ENCODE data around the gene ITGB5. TPM values are rescaled to one million over a fixed set of nuclear protein-coding genes. Genes with fewer than 3 reads are reported as not detected.

ITGB5 gene
- total RNA-seq, 2 donors from 2014 or later, result 73.5 to 88.7 TPM

GRCh38 chr3:124888482-124889441 is 1.6 kb upstream of the ITGB5 start:
- peaks cover 6% of the 10 kb centered on the region for H3K4me1 ChIP-seq
- H3K9me3 ChIP-seq, result no peaks in the 10 kb centered on the region
- no peak overlapping the region for H3K27ac ChIP-seq
- TF ChIP-seq CTCF (IDR thresholded peaks at IDR 0.05) (no peak), POLR2A (IDR thresholded peaks at IDR 0.05) (no peak)
- DNase-seq (no peak), ATAC-seq (no peak)
- no peak overlapping the region for H3K4me3 ChIP-seq
- 75 to 76% methylated on average over 8 of the region's 8 CpGs for WGBS, 2 donors
- no peaks in the 10 kb centered on the region for H3K27me3 ChIP-seq
- no peaks in the 10 kb centered on the region for H3K36me3 ChIP-seq (replicated peaks in 1 of 2; ENCODE audit: insufficient read depth in 1 of 2, low read depth in 2 of 2)
- intact Hi-C loops (cut with DNase I), result no loop called here

GRCh38 chr3:124887932-124888298 is 750 bp upstream of the ITGB5 start:
- Histone ChIP-seq H3K27me3 (no peaks in the 10 kb centered on the region), H3K4me1 (peaks cover 6% of the 10 kb centered on the region), H3K27ac (peak overlapping the region in 2 of 4 donors; percentile 84 to 88), H3K4me3 (no peak overlapping the region), H3K36me3 (replicated peaks in 1 of 2; ENCODE audit: insufficient read depth in 1 of 2, low read depth in 2 of 2) (no peaks in the 10 kb centered on the region), H3K9me3 (no peaks in the 10 kb centered on the region)
- 83 to 85% methylated on average over 11 of the region's 11 CpGs for WGBS, 2 donors
- no peak for DNase-seq
- no peak for ATAC-seq
- TF ChIP-seq CTCF (IDR thresholded peaks at IDR 0.05), result no peak
- no peak for TF ChIP-seq POLR2A (IDR thresholded peaks at IDR 0.05)
- intact Hi-C loops (cut with DNase I), result no loop called here

- 1% methylated on average over 85 of the region's 87 CpGs; no CpG with 5 or more reads in 1 of the 2 donors for WGBS, 2 donors
- peak; percentile 14 to 44 (median 30) for TF ChIP-seq POLR2A (IDR thresholded peaks at IDR 0.05)
- TF ChIP-seq CTCF (IDR thresholded peaks at IDR 0.05), result no peak
- Histone ChIP-seq H3K4me3 (peak overlapping the region; percentile 20 to 42), H3K27me3 (no peaks in the 10 kb centered on the region), H3K27ac (peak overlapping the region; percentile 33 to 92 (median 86)), H3K4me1 (peaks cover 6% of the 10 kb centered on the region), H3K9me3 (no peaks in the 10 kb centered on the region), H3K36me3 (replicated peaks in 1 of 2; ENCODE audit: insufficient read depth in 1 of 2, low read depth in 2 of 2) (no peaks in the 10 kb centered on the region)
- intact Hi-C loops (cut with DNase I), result no loop called here
- ATAC-seq (peak; percentile 73), DNase-seq (peak; percentile 64 to 72 (median 70))
Observed at GRCh38 chr3:124886168-124887056, 753 bp downstream of the ITGB5 start.

- Histone ChIP-seq H3K4me3 (peak overlapping the region in 1 of 2 donors; percentile 42), H3K27me3 (no peaks in the 10 kb centered on the region), H3K4me1 (peaks cover 6% of the 10 kb centered on the region), H3K27ac (peak overlapping the region; percentile 33 to 92 (median 86)), H3K36me3 (replicated peaks in 1 of 2; ENCODE audit: insufficient read depth in 1 of 2, low read depth in 2 of 2) (no peaks in the 10 kb centered on the region), H3K9me3 (no peaks in the 10 kb centered on the region)
- ATAC-seq (no peak), DNase-seq (no peak)
- WGBS, 2 donors, result 45 to 56% methylated on average over 11 to 17 of the region's 17 CpGs
- intact Hi-C loops (cut with DNase I), result no loop called here
- TF ChIP-seq POLR2A (IDR thresholded peaks at IDR 0.05) (no peak), CTCF (IDR thresholded peaks at IDR 0.05) (no peak)
Observed at GRCh38 chr3:124885466-124886167, 1.5 kb downstream of the ITGB5 start.
